Heart right ventricle (tissue), 16 donors: ENCODE results near the gene MCM3. TPM values are rescaled to one million over a fixed set of nuclear protein-coding genes. Genes with fewer than 3 reads are reported as not detected.

Experiments
- ATAC-seq, 8 donors: fragments of 200-7000 bp; cut with Tn5 transposase; one replicate each; pipeline ENCODE4 v1.9.1; 2020; ENCODE audit warnings: mild to moderate bottlenecking in 8 of 8, moderate library complexity in 8 of 8, moderate number of reproducible peaks in 1 of 8
- DNase-seq, 2 donors: peaks; one replicate each; pipeline ENCODE4 v3.0.0-alpha.2; 2020
- H3K27ac ChIP-seq, 10 donors: fragments of 200-600 bp; sonication (generic) in 2 of 10; one replicate each; pipeline versions ENCODE4 v1.5.0 to v1.8.0; 2020 to 2022; ENCODE audit warnings: mild to moderate bottlenecking in 3 of 10
- H3K27me3 ChIP-seq, 7 donors: fragments of 200-600 bp; one replicate each; pipeline ENCODE4 v1.8.0; 2021 to 2022; ENCODE audit warnings: mild to moderate bottlenecking in 2 of 7
- H3K36me3 ChIP-seq, 9 donors: fragments of 200-600 bp; sonication (generic) in 1 of 9; one replicate each; pipeline versions ENCODE4 v1.5.0 to v1.8.0; 2020 to 2022; ENCODE audit warnings: mild to moderate bottlenecking in 2 of 9
- H3K4me1 ChIP-seq, 9 donors: fragments of 200-600 bp; sonication (generic) in 1 of 9; one replicate each; pipeline versions ENCODE4 v1.5.0 to v1.8.0; 2020 to 2022; ENCODE audit warnings: mild to moderate bottlenecking in 4 of 9
- H3K4me3 ChIP-seq, 10 donors: fragments of 200-600 bp; sonication (generic) in 2 of 10; one replicate each; pipeline versions ENCODE4 v1.5.0 to v1.8.0; 2020 to 2022; ENCODE audit warnings: mild to moderate bottlenecking in 7 of 10, moderate library complexity in 2 of 10
- H3K9me3 ChIP-seq, 11 donors: fragments of 200-600 bp in 10 of 11; sonication (generic) in 2 of 11; one replicate each; pipeline versions ENCODE4 v1.5.0 to v1.8.0; 2013 to 2022; ENCODE audit warnings: mild to moderate bottlenecking in 2 of 11, control low read depth in 1 of 11, moderate library complexity in 1 of 11
- WGBS, 2 donors: extraction: QIAGEN DNeasy Blood & Tissue Kit; methylation state at CpG; one replicate each; pipeline ENCODE4 v1.1.7; 2013; ENCODE audit warnings: inconsistent platforms in 1 of 2; 5-methylcytosine and 5-hydroxymethylcytosine counted together
- intact Hi-C, 10 donors: fragments of 100-400 bp; cut with DNase I; formaldehyde crosslinking; loops; one replicate each; pipeline versions ENCODE4 v1.11.1 to v1.14.2; 2022
- polyA plus RNA-seq, 2 donors: library from polyadenylated mRNA; stranded (reverse); fragments of 200-250 nt; gene quantifications; one replicate each; pipeline ENCODE4 v1.2.3, GENCODE V29; 2013
- total RNA-seq, 10 donors: library from RNA; stranded (reverse); fragmentation: NEBNext Ultra II Directional in 3 of 10; extraction: Animal tissue kit (Norgen Biotek cat#: 25700) in 3 of 10; gene quantifications; one replicate each; pipeline versions ENCODE4 v1.2.1 to v1.2.4, GENCODE V29; 2021 to 2023
- TF ChIP-seq, protein P1 (sequence below), 9 donors: fragments of 200-600 bp; sonication (generic) in 2 of 9; IDR thresholded peaks; one replicate each; pipeline versions ENCODE4 v1.5.0 to v1.8.0; 2021 to 2022; ENCODE audit warnings: antibody characterized with exemption in 9 of 9, mild to moderate bottlenecking in 5 of 9, moderate library complexity in 1 of 9
- donor health status: Arrhythmogenic right ventricular cardiomyopathy.
- donor health status: ischemic (EF 13 %, LVEDD 7.1; RV severe dilation, severe dysfunction).
- donor health status: healthy with polysubstance abuse.
- donor health status: DM: no; HTN: yes; CAD: no.
- donor health status: DM: no; HTN: no; CAD: no.
- donor health status: ischemic (EF 25% LVEDD 6.9; RV normal size, moderate dysfunction).
- donor health status: ischemic (EF 25% LVEDD 5.7; RV mildly dilated, moderate dysfunction).
- donor health status: healthy.
- donor health status: DM: yes; HTN: yes; CAD: no.
- donor health status: Ischemic cardiomyopathy.
- donor health status: ischemic (EF 35%, LVEDD 5.7; RV mildly dilated, moderate dysfunction).
- donor health status: nonischemic (EF 11% LVEDD 7.7; RV severe dilation, severe dysfunction).
- donor health status: DM: yes; HTN: yes; CAD: no.
- donor health status: PGD.
- donor health status: ischemic (EF 29% LVEDD 5.4; RV normal size, mild dysfunction).
- donor health status: nonischemic (EF 23%, LVEDD 6.1; RV moderate dilation, normal function).

The MCM3 gene
- total and polyA plus RNA-seq, 12 donors: 9.7 to 29.7 (median 25.9) TPM

DNA sequence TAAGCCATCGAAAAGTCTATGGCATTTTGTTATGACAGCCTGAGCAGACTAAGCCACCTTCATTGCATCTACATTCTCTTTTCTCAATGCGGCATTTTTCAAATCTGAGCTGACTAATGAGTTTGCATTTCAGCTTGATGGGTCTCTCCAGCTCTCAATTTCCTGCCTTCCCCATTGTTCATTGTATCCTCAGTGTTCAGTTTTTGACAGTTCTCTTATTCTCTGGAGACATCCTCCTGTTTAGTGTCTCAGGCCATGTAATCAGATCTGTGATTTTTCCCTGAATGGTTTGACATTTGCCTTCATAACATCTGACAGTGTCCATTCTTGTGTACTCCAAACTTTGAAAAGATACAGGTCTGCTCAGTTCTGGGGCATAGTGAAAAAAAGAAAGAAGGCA lies 27.9 kb upstream of the MCM3 start:
- Histone ChIP-seq H3K36me3 (no peaks in the 10 kb centered on the region), H3K9me3 (no peaks in the 10 kb centered on the region), H3K4me1 (peaks cover 0 to 24% (median 6%) of the 10 kb centered on the region in 9 donors), H3K27me3 (no peaks in the 10 kb centered on the region), H3K4me3 (no peak overlapping the region), H3K27ac (no peak overlapping the region)
- WGBS, 2 donors: 79 to 84% methylated on average over 2 of the region's 2 CpGs
- ATAC-seq: no peak
- DNase-seq: no peak
- TF ChIP-seq, protein P1, sequence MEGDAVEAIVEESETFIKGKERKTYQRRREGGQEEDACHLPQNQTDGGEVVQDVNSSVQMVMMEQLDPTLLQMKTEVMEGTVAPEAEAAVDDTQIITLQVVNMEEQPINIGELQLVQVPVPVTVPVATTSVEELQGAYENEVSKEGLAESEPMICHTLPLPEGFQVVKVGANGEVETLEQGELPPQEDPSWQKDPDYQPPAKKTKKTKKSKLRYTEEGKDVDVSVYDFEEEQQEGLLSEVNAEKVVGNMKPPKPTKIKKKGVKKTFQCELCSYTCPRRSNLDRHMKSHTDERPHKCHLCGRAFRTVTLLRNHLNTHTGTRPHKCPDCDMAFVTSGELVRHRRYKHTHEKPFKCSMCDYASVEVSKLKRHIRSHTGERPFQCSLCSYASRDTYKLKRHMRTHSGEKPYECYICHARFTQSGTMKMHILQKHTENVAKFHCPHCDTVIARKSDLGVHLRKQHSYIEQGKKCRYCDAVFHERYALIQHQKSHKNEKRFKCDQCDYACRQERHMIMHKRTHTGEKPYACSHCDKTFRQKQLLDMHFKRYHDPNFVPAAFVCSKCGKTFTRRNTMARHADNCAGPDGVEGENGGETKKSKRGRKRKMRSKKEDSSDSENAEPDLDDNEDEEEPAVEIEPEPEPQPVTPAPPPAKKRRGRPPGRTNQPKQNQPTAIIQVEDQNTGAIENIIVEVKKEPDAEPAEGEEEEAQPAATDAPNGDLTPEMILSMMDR (IDR thresholded peaks at IDR 0.05): no peak
- intact Hi-C loops: no loop called here

DNA sequence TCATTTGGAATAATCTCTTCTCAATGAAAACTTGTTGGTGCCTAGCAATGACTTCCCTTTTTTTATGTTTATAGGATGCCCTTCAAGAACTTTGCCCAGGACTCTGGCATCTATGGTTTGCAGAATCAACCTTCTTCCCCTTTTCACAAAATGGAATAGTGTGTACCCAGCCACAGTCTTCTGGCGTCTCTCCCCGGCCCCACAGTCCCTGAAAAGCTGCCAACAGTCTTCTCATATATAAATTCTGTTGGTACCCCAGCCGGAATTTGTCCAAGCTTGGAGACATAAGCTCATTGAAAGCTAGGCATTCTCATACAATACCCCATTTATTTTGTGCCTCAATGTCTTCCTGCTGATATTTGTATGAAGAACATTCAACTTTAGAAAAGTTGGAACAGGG lies 26.4 kb upstream of the MCM3 start:
- H3K9me3 ChIP-seq: no peaks in the 10 kb centered on the region
- no peak overlapping the region for H3K27ac ChIP-seq
- DNase-seq (no peak), ATAC-seq (peak in 2 of 8 donors; percentile 46 to 62)
- H3K4me3 ChIP-seq: no peak overlapping the region
- intact Hi-C loops: no loop called here
- H3K27me3 ChIP-seq: no peaks in the 10 kb centered on the region
- 80 to 81% methylated on average over 3 of the region's 3 CpGs for WGBS, 2 donors
- H3K36me3 ChIP-seq: no peaks in the 10 kb centered on the region
- H3K4me1 ChIP-seq: peaks cover 0 to 32% (median 10%) of the 10 kb centered on the region in 9 donors
- TF ChIP-seq, protein P1 (IDR thresholded peaks at IDR 0.05): no peak

DNA sequence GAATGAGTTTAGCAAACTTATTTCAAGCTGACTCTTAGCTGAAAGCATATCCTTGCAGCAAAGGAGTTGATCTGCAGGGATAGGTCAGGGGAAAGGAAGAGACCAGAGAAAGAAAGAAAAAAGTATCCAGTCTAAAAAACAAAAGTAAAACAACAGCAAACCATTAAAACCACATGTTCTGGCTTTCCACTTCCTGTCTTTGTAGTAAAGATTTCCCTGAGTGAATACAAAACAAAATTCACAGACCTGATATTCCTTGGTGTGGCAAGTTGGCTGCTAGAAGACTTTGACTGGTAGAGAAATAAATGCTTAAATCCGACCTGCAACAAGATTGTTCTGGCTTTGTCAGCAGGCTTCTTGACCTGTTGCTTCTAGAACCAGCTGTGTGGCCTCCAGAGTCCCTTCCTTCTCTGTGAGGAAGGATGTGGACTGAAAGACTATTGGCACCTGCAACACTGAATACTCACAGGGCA lies 23.4 kb upstream of the MCM3 start:
- TF ChIP-seq, protein P1 (IDR thresholded peaks at IDR 0.05): no peak
- no peak for ATAC-seq
- no peaks in the 10 kb centered on the region for H3K27me3 ChIP-seq
- no peak overlapping the region for H3K4me3 ChIP-seq
- peak overlapping the region in 1 of 10 donors; percentile 84 for H3K27ac ChIP-seq
- no peaks in the 10 kb centered on the region for H3K9me3 ChIP-seq
- intact Hi-C loops: no loop called here
- no peak for DNase-seq
- H3K36me3 ChIP-seq: no peaks in the 10 kb centered on the region
- H3K4me1 ChIP-seq: peaks cover 0 to 52% (median 28%) of the 10 kb centered on the region in 9 donors
- 32 to 57% methylated on average over 1 of the region's 1 CpG for WGBS, 2 donors

DNA sequence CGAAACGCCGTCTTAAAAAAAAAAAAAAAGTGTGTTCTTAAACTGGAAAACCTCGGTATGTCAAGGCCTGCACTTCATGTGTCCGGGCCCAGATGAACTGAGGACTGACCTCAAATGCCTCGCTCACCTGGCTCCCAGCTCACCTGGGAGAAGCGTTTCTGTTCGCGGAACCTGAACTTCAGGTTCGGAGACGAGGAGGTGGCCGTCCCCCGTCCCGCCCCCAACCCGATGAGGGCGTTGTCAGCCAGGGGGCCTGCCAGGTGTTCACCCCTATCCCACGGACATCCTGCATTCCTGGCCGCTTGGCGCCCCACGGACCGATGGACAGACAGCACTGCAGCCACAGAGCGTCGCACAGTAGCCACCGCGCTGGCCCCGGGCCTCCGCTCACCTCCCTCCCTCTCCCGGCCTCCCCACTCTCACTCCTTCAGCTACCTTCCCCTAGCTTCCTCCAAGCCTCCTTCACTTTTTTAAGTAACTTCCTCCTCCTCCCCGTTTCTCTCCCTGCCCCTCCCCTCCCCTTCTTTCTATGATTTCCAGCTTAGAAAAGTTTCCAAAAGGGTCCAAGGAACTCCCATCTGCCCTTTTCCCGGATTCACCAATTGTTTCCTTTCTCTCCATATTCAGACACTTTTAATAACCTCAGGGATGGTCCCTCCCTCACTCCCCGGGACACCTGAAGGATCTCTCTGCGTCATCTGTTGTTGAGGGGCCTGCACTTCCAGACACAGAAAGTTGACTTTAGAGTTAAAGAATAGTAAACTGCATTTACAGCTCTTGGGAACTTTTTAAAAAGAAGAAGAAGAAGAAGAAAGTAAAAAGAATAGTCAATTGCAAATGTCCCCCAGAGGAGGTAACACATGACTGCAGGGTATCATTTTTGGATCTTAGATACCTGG lies 22.7 kb upstream of the MCM3 start:
- intact Hi-C loops: no loop called here
- H3K27ac ChIP-seq: peak overlapping the region in 1 of 10 donors; percentile 84
- 57 to 64% methylated on average over 32 of the region's 32 CpGs for WGBS, 2 donors
- H3K9me3 ChIP-seq: no peaks in the 10 kb centered on the region
- no peak overlapping the region for H3K4me3 ChIP-seq
- DNase-seq: no peak
- H3K36me3 ChIP-seq: no peaks in the 10 kb centered on the region
- peak in 1 of 8 donors; percentile 16 for ATAC-seq
- H3K27me3 ChIP-seq: no peaks in the 10 kb centered on the region
- peaks cover 0 to 52% (median 28%) of the 10 kb centered on the region in 9 donors for H3K4me1 ChIP-seq
- TF ChIP-seq, protein P1 (IDR thresholded peaks at IDR 0.05): no peak
